DND-41 (cell line): ENCODE data around the gene CNOT11.
A peak's percentile ranks its signal among the peaks of the same experiment; 100 is the strongest.
"Not testable (repeated sequence)": the region's sequence is repeated elsewhere in the genome, so short reads cannot be mapped to it uniquely, and the experiment has no call there.

Experiments used
- ATAC-seq: fragments of 200-7000 bp; cut with Tn5 transposase; 3 replicates; pipeline ENCODE4 v1.9.1; 2021; ENCODE audit warnings: low read depth; ENCODE audit not compliant: insufficient read depth
- DNase-seq: peaks from one replicate; pipeline ENCODE4 v3.0.0-alpha.2; 2020
- H2AFZ ChIP-seq: 2 replicates; pipeline ENCODE4 v1.6.0; 2012; ENCODE audit warnings: low read depth, low read length
- H3K27ac ChIP-seq: 2 replicates; pipeline ENCODE4 v1.5.1; 2012; ENCODE audit warnings: low read length, inconsistent platforms
- H3K27me3 ChIP-seq: fragments of 200-600 bp; sonication (generic); 2 replicates; pipeline ENCODE4 v1.6.0; 2012; ENCODE audit warnings: low read length, mild to moderate bottlenecking, inconsistent platforms; ENCODE audit not compliant: insufficient read depth, poor library complexity
- H3K36me3 ChIP-seq: 2 replicates; pipeline ENCODE4 v1.5.1; 2012; ENCODE audit warnings: low read length, inconsistent platforms; ENCODE audit not compliant: insufficient read depth
- H3K4me1 ChIP-seq: 2 replicates; pipeline ENCODE4 v1.5.1; 2012; ENCODE audit warnings: mild to moderate bottlenecking, low read length; ENCODE audit not compliant: insufficient read depth
- H3K4me2 ChIP-seq: 2 replicates; pipeline ENCODE4 v1.6.0; 2012; ENCODE audit warnings: mild to moderate bottlenecking, moderate library complexity, low read length, inconsistent platforms; ENCODE audit not compliant: insufficient read depth
- H3K4me3 ChIP-seq, 2 experiments: fragments of 200-600 bp in 1 of 2; shearing (Covaris generic) in 1 of 2; 2 replicates each; pipeline ENCODE4 v1.5.1; 2012 to 2016; ENCODE audit warnings: inconsistent platforms in 2 of 2, low read length in 2 of 2, mild to moderate bottlenecking in 2 of 2, low read depth in 1 of 2, moderate library complexity in 1 of 2
- H3K79me2 ChIP-seq: 2 replicates; pipeline ENCODE4 v1.6.0; 2012; ENCODE audit warnings: low read length, inconsistent platforms; ENCODE audit not compliant: insufficient read depth
- H3K9ac ChIP-seq: 2 replicates; pipeline ENCODE4 v1.6.0; 2012; ENCODE audit warnings: low read depth, mild to moderate bottlenecking, inconsistent platforms, low read length, moderate library complexity
- H3K9me3 ChIP-seq: 2 replicates; pipeline ENCODE4 v1.5.1; 2012; ENCODE audit warnings: low read length, moderate library complexity, mild to moderate bottlenecking, inconsistent platforms; ENCODE audit not compliant: insufficient read depth, severe bottlenecking
- H4K20me1 ChIP-seq: 2 replicates; pipeline ENCODE4 v1.6.0; 2012; ENCODE audit warnings: low read length; ENCODE audit not compliant: insufficient read depth
- CTCF ChIP-seq: IDR thresholded peaks from 2 replicates; pipeline ENCODE4 v1.5.1; 2012; ENCODE audit warnings: borderline replicate concordance, low read length, moderate library complexity, mild to moderate bottlenecking; ENCODE audit not compliant: poor library complexity, severe bottlenecking; ENCODE audit errors: extremely low read depth
- EZH2 ChIP-seq: IDR thresholded peaks from 3 replicates; pipeline ENCODE4 v1.6.1; 2012; ENCODE audit warnings: borderline replicate concordance, low read depth, mild to moderate bottlenecking, moderate library complexity, low read length, inconsistent platforms; ENCODE audit not compliant: severe bottlenecking

The CNOT11 gene

GRCh38 chr2:101238930-101239759, 13.5 kb upstream of the CNOT11 start:
- DNase-seq: no peak
- no peak for ATAC-seq
- H2AFZ ChIP-seq: no peak overlapping the region

DNA sequence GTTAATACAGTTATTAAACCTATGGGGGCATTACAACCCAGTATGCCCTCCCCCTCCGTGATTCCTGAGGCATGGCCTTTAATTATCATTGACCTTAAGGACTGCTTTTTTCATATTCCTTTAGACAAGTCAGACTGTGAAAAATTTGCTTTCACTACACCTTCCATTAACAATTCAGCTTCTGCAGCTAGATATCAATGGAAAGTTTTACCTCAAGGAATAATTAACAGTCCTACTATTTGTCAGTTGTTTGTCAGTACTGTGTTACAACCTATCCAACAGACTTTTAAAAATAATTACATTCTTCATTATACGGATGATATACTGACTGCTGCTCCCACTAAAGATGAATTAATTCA, 12.9 kb upstream of the CNOT11 start:
- not testable (repeated sequence) for H3K9ac ChIP-seq, H3K4me1 ChIP-seq, H2AFZ ChIP-seq, DNase-seq, H3K9me3 ChIP-seq, H3K27me3 ChIP-seq, H3K4me3 ChIP-seq, H3K36me3 ChIP-seq, ATAC-seq, H4K20me1 ChIP-seq, H3K79me2 ChIP-seq, H3K4me2 ChIP-seq, H3K27ac ChIP-seq

More at GRCh38 chr2:101238930-101239759, 13.5 kb upstream of the CNOT11 start:
- Histone ChIP-seq H3K27ac (no peak overlapping the region), H3K9ac (no peak overlapping the region), H3K27me3 (no peaks in the 10 kb centered on the region), H3K4me3 (no peak overlapping the region), H3K36me3 (no peaks in the 10 kb centered on the region), H4K20me1 (no peaks in the 10 kb centered on the region), H3K9me3 (no peaks in the 10 kb centered on the region), H3K79me2 (no peaks in the 10 kb centered on the region), H3K4me1 (no peaks in the 10 kb centered on the region), H3K4me2 (no peak overlapping the region)
- no peak for TF ChIP-seq CTCF
- no peak for TF ChIP-seq EZH2

DNA sequence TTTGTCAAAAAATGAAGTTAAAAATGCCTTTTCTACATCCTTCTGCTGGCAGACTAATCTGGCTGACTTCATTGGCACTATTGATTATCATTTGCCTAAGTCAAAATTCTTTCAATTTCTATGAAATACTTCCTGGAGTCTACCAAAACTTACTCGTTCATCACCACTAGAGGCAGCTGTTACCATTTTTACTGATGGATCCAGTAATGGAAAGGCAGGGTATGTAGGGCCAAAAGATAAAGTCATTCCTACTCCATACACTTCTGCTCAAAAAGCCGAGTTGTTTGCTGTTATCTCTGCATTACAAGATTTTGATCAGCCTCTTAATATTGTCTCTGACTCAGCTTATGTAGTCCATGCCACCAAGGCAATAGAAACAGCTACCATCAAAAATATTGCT, 12.0 kb upstream of the CNOT11 start:
- H3K4me1 ChIP-seq, H3K36me3 ChIP-seq, H3K9me3 ChIP-seq, H4K20me1 ChIP-seq, H3K27me3 ChIP-seq, H3K79me2 ChIP-seq, H2AFZ ChIP-seq, H3K9ac ChIP-seq, DNase-seq, ATAC-seq, H3K27ac ChIP-seq, H3K4me2 ChIP-seq, H3K4me3 ChIP-seq: not testable (repeated sequence)
- peak; percentile 55 for TF ChIP-seq CTCF

GRCh38 chr2:101241158-101241557, 11.5 kb upstream of the CNOT11 start:
- Histone ChIP-seq H3K4me1 (no peaks in the 10 kb centered on the region), H3K4me3 (no peak overlapping the region), H2AFZ (no peak overlapping the region), H3K27ac (no peak overlapping the region), H3K27me3 (no peaks in the 10 kb centered on the region), H3K79me2 (no peaks in the 10 kb centered on the region), H3K36me3 (no peaks in the 10 kb centered on the region), H3K9ac (no peak overlapping the region), H4K20me1 (no peaks in the 10 kb centered on the region), H3K4me2 (no peak overlapping the region), H3K9me3 (no peaks in the 10 kb centered on the region)
- DNase-seq (no peak), ATAC-seq (no peak)
- TF ChIP-seq EZH2 (no peak), CTCF (no peak)

- H3K4me3 ChIP-seq, H3K27me3 ChIP-seq, H3K9me3 ChIP-seq, DNase-seq, H3K4me1 ChIP-seq, H4K20me1 ChIP-seq, H3K27ac ChIP-seq, H3K36me3 ChIP-seq, H3K9ac ChIP-seq, H3K4me2 ChIP-seq, H2AFZ ChIP-seq, ATAC-seq, H3K79me2 ChIP-seq: not testable (repeated sequence)
Observed at GRCh38 chr2:101244373-101244772, 8.3 kb upstream of the CNOT11 start.

DNA sequence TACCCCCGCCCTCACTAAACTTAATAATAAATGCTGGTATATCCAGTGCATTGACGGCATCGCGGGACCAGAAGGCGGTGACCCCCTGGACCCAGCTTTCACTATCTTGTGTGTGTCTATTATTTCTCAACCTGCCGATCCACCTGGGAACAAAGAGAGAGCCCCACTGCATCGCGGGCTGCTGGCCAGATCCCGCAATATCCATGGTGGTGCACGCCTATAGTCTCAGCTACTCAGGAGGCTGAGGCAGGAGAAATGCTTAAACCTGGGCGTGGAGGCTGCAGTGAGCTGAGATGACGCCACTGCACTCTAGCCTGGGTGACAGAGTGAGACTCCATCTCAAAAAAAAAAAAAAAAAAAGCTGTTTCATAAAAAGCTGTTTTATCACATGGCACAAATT, 7.8 kb upstream of the CNOT11 start:
- H3K4me2 ChIP-seq, H3K79me2 ChIP-seq, H3K36me3 ChIP-seq, H3K9ac ChIP-seq, H2AFZ ChIP-seq, ATAC-seq, H4K20me1 ChIP-seq, DNase-seq, H3K9me3 ChIP-seq, H3K4me3 ChIP-seq, H3K4me1 ChIP-seq, H3K27me3 ChIP-seq, H3K27ac ChIP-seq: not testable (repeated sequence)
